ENCODE results near the gene PRR3. TPM values are rescaled to one million over a fixed set of nuclear protein-coding genes. Genes with fewer than 3 reads are reported as not detected.
A peak's percentile ranks its signal among the peaks of the same experiment; 100 is the strongest.
"Not testable (repeated sequence)": the region's sequence is repeated elsewhere in the genome, so short reads cannot be mapped to it uniquely, and the experiment has no call there.

PRR3 gene
- total RNA-seq, 2 experiments from 2014 or later, result 16.0 to 22.2 TPM

GRCh38 chr6:30589754-30590358 is 32.8 kb downstream of the PRR3 start:
- Mint-ChIP-seq H3K4me3 (no peak overlapping the region), H3K36me3 (ENCODE audit: low read depth) (peaks cover 60% of the 10 kb centered on the region), H3K9me3 (no peaks in the 10 kb centered on the region), H3K27me3 (no peaks in the 10 kb centered on the region), H3K27ac (no peak overlapping the region), H3K4me1 (peaks cover 1% of the 10 kb centered on the region)
- CTCF ChIA-PET, result interaction anchor here (0.7 to 1.9 kb wide), 7 partner anchors 8 to 316 kb away, joined by 3 to 6 read pairs (median 3); no protein-coding TSS in a partner anchor
- POLR2A ChIA-PET, result interaction anchor here (0.6 kb wide), 1 partner anchor 486 kb away, joined by 3 read pairs; no protein-coding TSS in a partner anchor
- no peak for DNase-seq

DNA sequence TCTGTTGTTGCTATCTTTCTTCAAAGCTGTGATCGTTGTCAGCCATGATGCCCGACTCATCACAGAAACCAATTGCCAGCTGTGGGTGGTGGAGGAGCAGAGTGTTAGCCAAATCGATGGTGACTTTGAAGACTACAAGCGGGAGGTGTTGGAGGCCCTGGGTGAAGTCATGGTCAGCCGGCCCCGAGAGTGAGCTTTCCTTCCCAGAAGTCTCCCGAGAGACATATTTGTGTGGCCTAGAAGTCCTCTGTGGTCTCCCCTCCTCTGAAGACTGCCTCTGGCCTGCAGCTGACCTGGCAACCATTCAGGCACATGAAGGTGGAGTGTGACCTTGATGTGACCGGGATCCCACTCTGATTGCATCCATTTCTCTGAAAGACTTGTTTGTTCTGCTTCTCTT is 33.4 kb downstream of the PRR3 start:
- ChIA-PET POLR2A (no interaction called here), CTCF (interaction anchor here (0.7 to 1.9 kb wide), 6 partner anchors 13 to 165 kb away, joined by 3 to 7 read pairs (median 4); no protein-coding TSS in a partner anchor)
- Mint-ChIP-seq H3K36me3 (ENCODE audit: low read depth) (peaks cover 58% of the 10 kb centered on the region), H3K4me3 (no peak overlapping the region), H3K9me3 (no peaks in the 10 kb centered on the region), H3K4me1 (peaks cover 3% of the 10 kb centered on the region), H3K27ac (no peak overlapping the region), H3K27me3 (no peaks in the 10 kb centered on the region)
- DNase-seq, result no peak

DNA sequence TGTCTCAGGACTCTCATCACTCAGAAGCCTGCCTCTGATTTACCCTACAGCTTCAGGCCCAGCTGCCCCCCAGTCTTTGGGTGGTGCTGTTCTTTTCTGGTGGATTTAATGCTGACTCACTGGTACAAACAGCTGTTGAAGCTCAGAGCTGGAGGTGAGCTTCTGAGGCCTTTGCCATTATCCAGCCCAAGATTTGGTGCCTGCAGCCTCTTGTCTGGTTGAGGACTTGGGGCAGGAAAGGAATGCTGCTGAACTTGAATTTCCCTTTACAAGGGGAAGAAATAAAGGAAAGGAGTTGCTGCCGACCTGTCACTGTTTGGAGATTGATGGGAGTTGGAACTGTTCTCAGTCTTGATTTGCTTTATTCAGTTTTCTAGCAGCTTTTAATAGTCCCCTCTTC is 33.9 kb downstream of the PRR3 start:
- ChIA-PET POLR2A (no interaction called here), CTCF (interaction anchor here (0.8 to 1.9 kb wide), 4 partner anchors 22 to 140 kb away, joined by 3 to 7 read pairs (median 6); no protein-coding TSS in a partner anchor)
- Mint-ChIP-seq H3K9me3 (no peaks in the 10 kb centered on the region), H3K36me3 (ENCODE audit: low read depth) (peaks cover 56% of the 10 kb centered on the region), H3K27ac (no peak overlapping the region), H3K4me1 (peaks cover 3% of the 10 kb centered on the region), H3K4me3 (no peak overlapping the region), H3K27me3 (no peaks in the 10 kb centered on the region)
- no peak for DNase-seq

DNA sequence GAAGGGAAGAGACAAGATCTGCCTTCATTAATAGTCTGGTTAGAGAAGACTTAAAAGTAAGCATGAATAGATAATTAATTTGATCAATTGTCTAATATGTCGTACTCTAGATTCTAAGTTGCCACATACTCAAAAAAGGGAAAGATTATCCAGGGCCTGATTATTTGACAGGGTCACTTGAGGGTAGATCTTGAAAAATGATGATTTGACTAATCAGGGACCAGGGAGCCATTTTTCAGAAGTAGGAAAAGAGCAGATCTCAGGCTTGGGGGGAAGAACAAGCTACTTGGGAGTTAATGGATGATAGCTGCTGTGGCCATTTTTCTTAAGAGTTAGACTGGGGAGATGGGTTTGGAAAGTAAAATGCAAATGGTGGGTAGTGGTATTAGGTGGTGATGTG is 35.2 kb downstream of the PRR3 start:
- ChIA-PET CTCF (interaction anchor here (1.5 kb wide), 1 partner anchor 15 kb away, joined by 4 read pairs; no protein-coding TSS in a partner anchor), POLR2A (no interaction called here)
- peaks cover 5% of the 10 kb centered on the region for H3K4me1 Mint-ChIP-seq
- DNase-seq, result no peak
- H3K9me3 Mint-ChIP-seq, result no peaks in the 10 kb centered on the region
- H3K27ac Mint-ChIP-seq, result no peak overlapping the region
- H3K27me3 Mint-ChIP-seq, result no peaks in the 10 kb centered on the region
- no peak overlapping the region for H3K4me3 Mint-ChIP-seq
- peaks cover 51% of the 10 kb centered on the region for H3K36me3 Mint-ChIP-seq (ENCODE audit: low read depth)

- H3K9me3 Mint-ChIP-seq, H3K4me3 Mint-ChIP-seq, H3K4me1 Mint-ChIP-seq, H3K27me3 Mint-ChIP-seq: not testable (repeated sequence)
- Mint-ChIP-seq H3K27ac (peak overlapping the region; percentile 74), H3K36me3 (ENCODE audit: low read depth) (peaks cover 18% of the 10 kb centered on the region)
- peak; percentile 87 for DNase-seq
- CTCF ChIA-PET, result interaction anchor here (0.7 to 4.9 kb wide), 24 partner anchors 8 to 133 kb away, joined by 3 to 21 read pairs (median 5); partner anchors contain the start of genes MDC1, MRPS18B and PPP1R10
- POLR2A ChIA-PET, result interaction anchor here (0.6 to 1.6 kb wide), 2 partner anchors 67 to 116 kb away, joined by 5 to 11 read pairs; no protein-coding TSS in a partner anchor
These were observed 40.4 kb downstream of the PRR3 start for GRCh38 chr6:30597315-30598144.

GRCh38 chr6:30598912-30599624 is 42.0 kb downstream of the PRR3 start:
- DNase-seq, result no peak
- Mint-ChIP-seq H3K27me3 (no peaks in the 10 kb centered on the region), H3K36me3 (ENCODE audit: low read depth) (peaks cover 31% of the 10 kb centered on the region), H3K9me3 (no peaks in the 10 kb centered on the region), H3K27ac (no peak overlapping the region), H3K4me3 (no peak overlapping the region), H3K4me1 (peaks cover 19% of the 10 kb centered on the region)
- POLR2A ChIA-PET, result no interaction called here
- CTCF ChIA-PET, result interaction anchor here (0.8 to 4.9 kb wide), 8 partner anchors 16 to 123 kb away, joined by 3 to 17 read pairs (median 6); partner anchors contain the start of gene ABCF1

DNA sequence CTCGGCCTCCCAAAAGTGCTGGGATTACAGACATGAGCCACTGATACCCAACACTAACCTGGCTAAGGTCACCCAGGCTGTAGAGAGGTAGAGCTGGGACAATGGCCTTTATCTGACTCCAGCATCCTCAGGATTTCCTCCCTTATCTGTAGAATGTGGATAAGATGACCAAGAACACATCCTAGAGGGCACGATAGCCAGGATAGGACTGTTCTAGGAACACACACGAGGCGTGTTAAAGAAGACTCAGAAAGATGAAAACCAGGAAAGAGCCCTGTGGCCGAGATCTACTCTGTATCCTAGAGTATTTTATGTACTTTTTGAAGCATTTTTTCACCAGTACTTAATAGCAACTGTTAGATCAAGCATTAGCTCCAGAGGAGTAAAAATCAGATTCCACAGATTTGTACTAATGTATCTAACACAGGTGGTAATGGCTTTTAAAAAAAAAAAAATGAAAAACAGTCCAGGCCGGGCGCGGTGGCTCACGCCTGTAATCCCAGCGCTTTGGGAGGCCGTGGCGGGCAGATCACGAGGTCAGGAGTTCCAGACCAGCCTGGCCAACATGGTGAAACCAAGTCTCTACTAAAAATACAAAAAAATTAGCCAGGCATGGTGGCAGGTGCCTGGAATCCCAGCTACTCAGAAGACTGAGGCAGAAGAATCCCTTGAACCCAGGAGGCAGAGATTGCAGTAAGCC is 42.7 kb downstream of the PRR3 start:
- no peaks in the 10 kb centered on the region for H3K9me3 Mint-ChIP-seq

DNA sequence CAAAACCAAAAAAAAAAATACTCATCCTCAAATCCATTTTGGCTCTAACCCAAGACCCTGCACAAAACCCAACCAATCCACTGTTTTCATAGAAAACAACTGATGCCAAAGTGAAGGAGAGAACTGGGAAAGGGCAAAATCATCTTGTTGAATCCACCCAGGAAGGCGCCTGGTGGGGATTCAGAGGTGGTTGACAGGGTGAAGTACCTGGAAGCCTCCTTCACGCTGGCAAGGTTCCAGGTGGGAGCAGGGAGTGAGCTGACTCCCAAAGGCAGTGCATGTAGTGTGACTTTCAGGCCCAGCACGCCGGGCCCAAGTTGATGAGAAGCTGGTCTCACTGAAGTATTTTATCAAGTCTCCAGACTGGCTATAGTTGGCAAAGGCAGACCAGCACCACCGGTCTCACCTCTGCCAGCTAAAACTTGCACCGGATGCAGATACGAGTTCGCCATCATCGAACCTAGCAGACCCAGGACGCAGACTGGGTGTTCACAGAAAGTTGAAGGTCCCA is 43.4 kb downstream of the PRR3 start:
- Mint-ChIP-seq H3K27me3 (no peaks in the 10 kb centered on the region), H3K4me3 (no peak overlapping the region), H3K9me3 (no peaks in the 10 kb centered on the region), H3K36me3 (ENCODE audit: low read depth) (peaks cover 36% of the 10 kb centered on the region), H3K4me1 (peaks cover 18% of the 10 kb centered on the region), H3K27ac (peak overlapping the region; percentile 11)
- no peak for DNase-seq
- ChIA-PET CTCF (interaction anchor here (0.9 to 4.9 kb wide), 7 partner anchors 12 to 118 kb away, joined by 3 to 17 read pairs (median 4); no protein-coding TSS in a partner anchor), POLR2A (interaction anchor here (0.6 kb wide), 3 partner anchors 13 to 60 kb away, joined by 4 to 7 read pairs (median 7); no protein-coding TSS in a partner anchor)

More for the DNA sequence above, 42.7 kb downstream of the PRR3 start:
- H3K36me3 Mint-ChIP-seq (ENCODE audit: low read depth), result peaks cover 33% of the 10 kb centered on the region
- H3K27ac Mint-ChIP-seq, result peak overlapping the region; percentile 36
- H3K4me3 Mint-ChIP-seq, result no peak overlapping the region
- peaks cover 19% of the 10 kb centered on the region for H3K4me1 Mint-ChIP-seq
- no peak for DNase-seq
- CTCF ChIA-PET, result interaction anchor here (0.8 to 4.9 kb wide), 9 partner anchors 13 to 118 kb away, joined by 3 to 17 read pairs (median 4); no protein-coding TSS in a partner anchor
- no peaks in the 10 kb centered on the region for H3K27me3 Mint-ChIP-seq
- POLR2A ChIA-PET, result interaction anchor here (0.6 kb wide), 1 partner anchor 12 kb away, joined by 7 read pairs; no protein-coding TSS in a partner anchor

DNA sequence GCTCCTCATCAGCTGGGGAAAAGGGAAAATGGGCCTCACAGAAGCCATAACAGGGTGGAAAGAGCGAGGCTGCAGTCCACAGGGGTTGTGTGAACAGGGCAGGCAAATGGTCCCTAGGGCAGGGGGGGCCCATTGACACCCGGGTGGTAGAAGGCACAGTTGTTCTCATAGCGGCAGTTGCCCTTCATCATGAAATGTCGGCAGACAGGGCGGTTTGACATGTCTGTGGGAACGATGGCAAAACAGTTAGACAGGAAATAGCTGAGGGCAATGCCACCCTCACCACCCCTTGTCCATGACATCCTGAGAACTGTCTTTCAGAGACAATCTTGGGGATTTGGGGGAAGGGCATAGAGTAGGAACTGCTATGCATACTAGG is 44.3 kb downstream of the PRR3 start:
- CTCF ChIA-PET, result interaction anchor here (0.6 to 1.9 kb wide), 5 partner anchors 9 to 434 kb away, joined by 3 to 5 read pairs (median 3); no protein-coding TSS in a partner anchor
- Mint-ChIP-seq H3K27ac (peak overlapping the region; percentile 52), H3K4me3 (no peak overlapping the region), H3K27me3 (no peaks in the 10 kb centered on the region), H3K9me3 (no peaks in the 10 kb centered on the region), H3K4me1 (peaks cover 24% of the 10 kb centered on the region), H3K36me3 (ENCODE audit: low read depth) (peaks cover 43% of the 10 kb centered on the region)
- POLR2A ChIA-PET, result interaction anchor here (0.6 kb wide), 3 partner anchors 12 to 120 kb away, joined by 3 to 7 read pairs (median 4); no protein-coding TSS in a partner anchor
- DNase-seq, result no peak

GRCh38 chr6:30601815-30602641 is 44.9 kb downstream of the PRR3 start:
- Mint-ChIP-seq H3K4me1 (peaks cover 28% of the 10 kb centered on the region), H3K27ac (no peak overlapping the region), H3K9me3 (no peaks in the 10 kb centered on the region), H3K27me3 (no peaks in the 10 kb centered on the region), H3K4me3 (no peak overlapping the region), H3K36me3 (ENCODE audit: low read depth) (peaks cover 47% of the 10 kb centered on the region)
- CTCF ChIA-PET, result interaction anchor here (0.6 to 1.9 kb wide), 4 partner anchors 11 to 434 kb away, joined by 3 to 5 read pairs (median 4); no protein-coding TSS in a partner anchor
- POLR2A ChIA-PET, result no interaction called here
- no peak for DNase-seq

DNA sequence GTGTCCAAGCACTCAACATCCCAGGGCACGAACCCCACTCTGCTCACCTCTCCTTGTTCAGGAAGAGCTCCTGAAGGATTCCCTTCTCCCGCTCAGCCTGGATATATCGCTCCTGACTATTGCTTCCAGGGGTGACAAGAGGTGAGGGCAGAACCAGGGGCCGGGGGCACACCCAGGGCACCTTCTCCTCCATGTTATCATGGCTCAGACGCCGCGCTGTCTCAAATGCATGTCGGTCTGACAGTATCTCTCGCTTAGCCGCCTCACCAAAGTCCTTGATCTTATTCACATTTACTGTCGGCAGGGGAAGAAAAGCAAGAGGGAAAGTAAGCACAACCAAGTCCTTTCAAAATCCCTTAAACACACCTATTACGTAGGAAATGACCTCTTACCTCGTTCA is 46.9 kb downstream of the PRR3 start:
- Mint-ChIP-seq H3K27ac (no peak overlapping the region), H3K4me1 (peaks cover 34% of the 10 kb centered on the region), H3K27me3 (no peaks in the 10 kb centered on the region), H3K4me3 (no peak overlapping the region), H3K9me3 (no peaks in the 10 kb centered on the region), H3K36me3 (ENCODE audit: low read depth) (peaks cover 60% of the 10 kb centered on the region)
- no peak for DNase-seq
- ChIA-PET POLR2A (no interaction called here), CTCF (interaction anchor here (1.0 kb wide), 1 partner anchor 11 kb away, joined by 3 read pairs; no protein-coding TSS in a partner anchor)
